ENCODE data around the gene KAZN.

Gene KAZN

GRCh38 chr1:14884614-14885175, 286.2 kb downstream of the KAZN start:
- DNase-seq (ENCODE audit: low read depth in 2 of 2) = no peak

DNA sequence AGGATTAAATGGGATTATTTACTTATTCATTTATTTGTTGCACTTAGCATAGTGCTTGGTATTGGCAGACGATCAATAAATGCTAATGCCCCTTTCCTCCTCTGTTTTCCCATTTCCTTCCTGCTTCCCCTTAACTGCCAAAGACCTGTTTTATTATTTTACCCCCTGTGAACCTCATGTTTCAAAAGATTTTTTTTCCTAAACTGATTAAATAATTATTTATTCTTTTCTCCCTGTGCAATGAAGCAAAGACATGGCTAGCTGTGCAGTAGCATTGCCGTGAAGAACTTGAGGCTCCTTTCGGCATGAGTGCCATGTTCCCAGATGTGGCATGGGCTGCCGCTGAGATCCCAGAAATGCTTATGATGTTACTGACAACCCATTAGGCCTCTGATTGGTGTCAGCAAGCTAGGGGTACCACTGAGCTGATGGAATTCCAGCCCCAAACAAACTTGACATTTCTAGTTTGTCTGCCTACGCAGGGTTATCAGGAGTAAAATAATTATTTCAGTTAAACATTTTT, 288.6 kb downstream of the KAZN start:
- DNase-seq (ENCODE audit: low read depth in 2 of 2) = no peak

DNA sequence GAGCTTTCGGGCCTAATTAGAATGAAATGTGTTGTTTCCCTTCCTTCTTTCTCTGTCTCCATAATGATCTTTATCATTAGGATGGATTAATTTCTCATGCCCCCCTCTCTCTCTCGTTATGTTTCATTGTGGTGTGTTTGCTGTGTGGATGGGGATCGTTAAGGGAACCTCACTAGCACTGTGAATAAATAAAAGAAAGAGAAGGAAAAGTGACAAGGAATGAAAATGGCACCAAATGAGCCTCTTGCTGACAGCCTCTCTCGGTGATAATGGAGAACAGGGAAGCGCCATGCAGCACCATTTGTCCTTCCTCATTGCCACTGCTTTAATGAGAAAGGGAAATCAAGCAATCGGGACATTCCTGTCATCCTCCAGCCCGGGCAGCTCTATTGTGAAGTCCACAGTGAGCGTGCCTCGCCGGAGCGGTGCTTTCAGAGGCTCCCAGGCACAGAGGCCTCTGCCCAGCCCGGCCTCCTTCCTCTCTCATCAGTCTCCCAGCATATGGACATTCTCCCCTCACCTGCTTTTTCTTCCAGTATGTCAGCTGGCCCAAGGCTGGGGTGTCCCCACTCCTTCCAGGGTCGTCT, 289.4 kb downstream of the KAZN start:
- DNase-seq (ENCODE audit: low read depth in 2 of 2) = no peak

DNA sequence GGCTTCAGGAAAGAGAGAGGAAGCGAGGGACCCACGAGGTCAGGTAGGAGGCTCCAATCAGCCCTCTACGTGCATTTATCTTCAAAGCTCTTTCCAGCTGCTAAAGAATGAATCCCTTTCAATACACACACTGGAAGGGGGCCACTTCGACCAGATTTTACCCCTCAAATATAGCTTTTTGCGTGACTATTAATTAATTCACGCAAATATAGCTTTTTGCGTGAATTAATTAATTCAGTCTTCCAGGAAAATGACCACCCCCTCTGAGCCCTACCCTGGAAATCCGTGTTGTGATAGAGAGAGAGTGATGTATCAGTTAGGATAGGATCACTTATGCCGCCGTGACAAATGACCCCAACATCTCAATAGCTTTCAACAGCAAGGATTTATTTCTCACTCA, 289.9 kb downstream of the KAZN start:
- DNase-seq (ENCODE audit: low read depth in 2 of 2) = no peak

GRCh38 chr1:14889825-14890440, 291.4 kb downstream of the KAZN start:
- no peak for DNase-seq (ENCODE audit: low read depth in 2 of 2)

DNA sequence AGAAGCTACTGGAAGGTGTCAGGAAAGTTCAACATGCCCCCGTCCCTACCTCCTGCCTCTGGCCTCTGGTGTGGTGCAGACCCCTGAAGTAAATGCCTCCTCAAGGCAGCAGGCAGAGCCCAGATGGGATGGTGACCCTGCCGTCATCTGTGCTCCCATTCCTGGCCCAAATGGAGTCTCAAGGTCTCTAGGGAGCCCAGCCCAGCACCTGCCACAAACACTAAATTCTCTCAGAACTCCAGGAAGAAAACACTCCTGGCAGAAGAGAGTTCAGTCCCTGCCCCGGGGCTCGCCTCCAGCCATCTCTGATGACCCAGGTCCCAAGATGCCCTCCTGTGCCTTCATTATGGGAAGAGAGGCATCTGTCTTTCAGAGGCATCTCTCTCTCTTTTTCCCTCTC, 293.5 kb downstream of the KAZN start:
- no peak for DNase-seq (ENCODE audit: low read depth in 2 of 2)

- no peak for DNase-seq (ENCODE audit: low read depth in 2 of 2)
These were observed 296.5 kb downstream of the KAZN start for GRCh38 chr1:14894811-14895560.

- no peak for DNase-seq (ENCODE audit: low read depth in 2 of 2)
These were observed 297.2 kb downstream of the KAZN start for GRCh38 chr1:14895727-14896126.

GRCh38 chr1:14896381-14897079, 298.0 kb downstream of the KAZN start:
- DNase-seq (ENCODE audit: low read depth in 2 of 2) = no peak

DNA sequence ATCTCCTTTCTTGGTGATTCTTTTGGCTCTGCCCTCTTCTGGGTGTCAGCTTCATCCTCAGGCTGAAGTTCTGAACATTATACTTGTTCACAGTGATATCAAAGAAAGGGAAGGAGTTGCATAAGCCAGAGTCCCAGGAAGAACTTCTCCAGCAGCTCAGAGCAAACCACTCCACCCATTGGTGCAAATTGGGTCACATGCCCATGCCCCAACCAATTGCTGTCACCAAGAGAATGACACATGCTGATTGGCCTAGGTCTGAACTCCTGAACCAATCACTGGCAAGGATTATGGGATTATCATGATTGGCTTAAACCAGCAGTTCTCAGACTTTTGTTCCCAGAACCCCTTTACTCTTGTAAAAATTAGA, 298.6 kb downstream of the KAZN start:
- DNase-seq (ENCODE audit: low read depth in 2 of 2) = no peak

GRCh38 chr1:14897547-14897946, 299.1 kb downstream of the KAZN start:
- no peak for DNase-seq (ENCODE audit: low read depth in 2 of 2)

GRCh38 chr1:14897997-14898645, 299.6 kb downstream of the KAZN start:
- no peak for DNase-seq (ENCODE audit: low read depth in 2 of 2)

GRCh38 chr1:14899686-14900085, 301.2 kb downstream of the KAZN start:
- no peak for DNase-seq (ENCODE audit: low read depth in 2 of 2)

GRCh38 chr1:14901371-14901954, 303.0 kb downstream of the KAZN start:
- no peak for DNase-seq (ENCODE audit: low read depth in 2 of 2)

- DNase-seq (ENCODE audit: low read depth in 2 of 2) = no peak
These were observed 305.4 kb downstream of the KAZN start for GRCh38 chr1:14903922-14904321.

- no peak for DNase-seq (ENCODE audit: low read depth in 2 of 2)
These were observed 308.2 kb downstream of the KAZN start for GRCh38 chr1:14906665-14907064.

DNA sequence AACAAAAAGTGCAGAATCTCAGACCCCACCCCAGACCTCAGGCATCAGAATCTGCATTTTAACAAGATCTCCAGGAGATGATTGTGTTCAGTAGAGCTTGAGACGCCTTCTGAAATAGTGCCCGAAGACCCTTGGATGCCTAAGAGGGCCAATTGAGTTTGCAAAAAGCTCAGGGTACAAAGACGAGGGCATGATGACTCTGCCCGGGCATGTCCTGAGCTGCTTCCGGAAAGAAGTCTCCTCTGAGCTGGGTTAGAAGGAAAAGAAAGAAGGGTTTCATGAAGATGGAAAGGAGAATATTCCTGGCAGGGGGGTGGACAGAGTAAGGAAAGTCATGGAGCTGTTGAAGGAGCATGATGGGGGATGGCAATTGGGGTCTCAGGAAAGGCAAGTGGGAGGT, 308.9 kb downstream of the KAZN start:
- DNase-seq (ENCODE audit: low read depth in 2 of 2) = no peak

GRCh38 chr1:14909273-14909672, 310.8 kb downstream of the KAZN start:
- no peak for DNase-seq (ENCODE audit: low read depth in 2 of 2)

DNA sequence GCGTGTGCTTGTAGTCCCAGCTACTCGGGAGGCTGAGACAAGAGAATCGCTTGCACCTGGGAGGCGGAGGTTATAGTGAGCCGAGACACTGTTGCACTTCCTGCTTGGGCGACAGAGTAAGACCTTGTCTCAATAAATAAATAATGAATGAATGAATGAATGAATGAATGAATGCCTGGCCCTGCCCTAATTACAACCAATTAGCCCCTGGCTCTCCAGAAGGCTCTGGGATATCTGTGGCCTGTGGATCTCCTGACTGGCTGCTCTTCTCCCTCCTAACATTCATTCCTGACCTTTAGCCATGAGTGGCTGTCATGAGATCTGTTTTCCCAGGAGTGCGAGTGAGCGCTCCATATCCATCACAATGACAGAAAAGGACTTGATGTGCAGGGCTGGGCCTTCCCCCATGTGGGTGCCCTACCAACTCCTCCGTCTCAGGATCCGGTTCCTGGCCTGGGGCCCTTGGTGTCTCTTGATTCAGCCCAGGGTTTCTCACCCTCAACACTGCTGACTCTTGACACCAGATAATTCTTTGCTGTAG, 311.5 kb downstream of the KAZN start:
- no peak for DNase-seq (ENCODE audit: low read depth in 2 of 2)

GRCh38 chr1:14910984-14911721, 312.7 kb downstream of the KAZN start:
- DNase-seq (ENCODE audit: low read depth in 2 of 2) = no peak
